Measurements from ENCODE around the gene TSSC4. TPM values are rescaled to one million over a fixed set of nuclear protein-coding genes. Genes with fewer than 3 reads are reported as not detected.

TSSC4 gene
- total RNA-seq, 6 experiments from 2014 or later, result 17.6 to 27.0 (median 19.5) TPM

DNA sequence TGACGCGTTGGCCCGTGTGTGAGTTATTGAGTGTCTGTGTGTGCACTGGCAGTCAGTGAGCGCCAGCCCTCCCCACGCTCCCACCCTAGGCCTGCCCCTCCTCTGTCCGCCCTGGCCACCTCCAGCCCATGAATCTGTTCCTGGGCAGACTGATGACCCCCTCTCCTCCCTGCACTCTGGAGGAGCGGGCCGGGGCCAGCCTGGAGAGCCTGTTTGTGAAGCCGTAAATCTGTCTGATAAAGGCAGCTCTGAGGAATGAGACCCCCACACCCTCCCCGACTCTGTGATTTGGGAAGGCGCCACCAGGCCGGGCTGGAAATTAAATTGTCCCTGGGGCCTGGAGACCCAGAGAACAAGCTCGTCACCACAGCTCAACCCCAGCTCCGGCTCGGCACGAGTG, 8.6 kb downstream of the TSSC4 start:
- H3K9me3 ChIP-seq, result no peaks in the 10 kb centered on the region
- no peaks in the 10 kb centered on the region for H3K4me1 ChIP-seq
- no peak for DNase-seq
- intact Hi-C loops (cut with DNase I), result loop anchor here in 1 of 2 donors (5.0 kb wide), 1 partner anchor 102 kb away; no protein-coding TSS in a partner anchor
- TF ChIP-seq POLR2A (IDR thresholded peaks at IDR 0.05), result no peak
- no peak for ATAC-seq
- H3K27ac ChIP-seq, result no peak overlapping the region
- H3K36me3 ChIP-seq, result no peaks in the 10 kb centered on the region
- no peak overlapping the region for H3K4me3 ChIP-seq
- WGBS (ENCODE audit: insufficient coverage, low coverage, low lambda C conversion rate, missing lambda C conversion rate), result 60% methylated on average over 10 of the region's 16 CpGs
- H3K27me3 ChIP-seq, result no peaks in the 10 kb centered on the region

DNA sequence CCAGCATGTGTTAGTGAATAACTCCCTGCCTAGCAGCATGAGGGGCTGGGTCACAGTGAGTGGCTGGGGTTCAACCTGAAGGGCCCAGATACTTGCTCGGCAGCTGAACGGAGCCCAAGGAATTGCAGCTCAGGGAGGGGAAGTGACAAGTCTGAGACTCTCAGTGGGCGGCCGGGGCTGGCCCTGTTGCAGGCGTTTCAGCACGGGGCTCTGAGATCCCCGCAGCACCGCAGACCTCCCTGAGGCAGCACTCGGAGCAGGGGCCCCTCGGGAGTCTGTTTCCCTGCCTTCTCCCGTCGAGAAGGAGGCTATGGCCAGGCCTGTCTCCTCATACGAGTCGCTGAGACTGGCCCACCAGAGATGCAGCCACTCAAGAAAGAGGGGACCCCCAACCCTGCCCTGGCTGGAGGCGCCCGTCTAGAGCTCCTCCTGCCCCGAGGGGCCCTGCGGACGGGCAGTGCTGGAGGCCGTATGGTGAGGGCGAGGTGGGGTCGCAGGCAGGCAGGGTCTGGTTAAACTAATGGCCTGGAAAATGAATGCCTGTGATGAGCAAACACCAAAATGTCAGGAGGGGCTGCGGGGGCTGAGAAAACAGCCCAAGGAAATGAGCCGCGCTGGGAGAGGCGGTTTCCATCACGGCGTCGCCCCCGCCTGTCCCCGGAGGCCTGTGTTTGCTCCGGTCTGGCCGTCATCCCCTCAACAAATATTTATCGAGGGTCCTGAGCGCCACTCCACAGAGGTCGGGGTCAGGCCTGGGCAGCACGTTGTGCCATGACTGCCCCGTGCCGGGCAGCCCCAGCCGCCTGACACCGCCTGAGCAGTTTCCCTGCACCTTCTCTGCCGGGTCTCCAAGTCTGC, 9.3 kb downstream of the TSSC4 start:
- H3K27me3 ChIP-seq, result no peaks in the 10 kb centered on the region
- no peak for ATAC-seq
- no peaks in the 10 kb centered on the region for H3K36me3 ChIP-seq
- H3K4me3 ChIP-seq, result no peak overlapping the region
- 39% methylated on average over 9 of the region's 42 CpGs for WGBS (ENCODE audit: insufficient coverage, low coverage, low lambda C conversion rate, missing lambda C conversion rate)
- H3K4me1 ChIP-seq, result no peaks in the 10 kb centered on the region
- H3K27ac ChIP-seq, result no peak overlapping the region
- intact Hi-C loops (cut with DNase I), result loop anchor here in 1 of 2 donors (5.0 kb wide), 1 partner anchor 103 kb away; no protein-coding TSS in a partner anchor
- no peaks in the 10 kb centered on the region for H3K9me3 ChIP-seq
- DNase-seq, result no peak
- TF ChIP-seq, protein P1, sequence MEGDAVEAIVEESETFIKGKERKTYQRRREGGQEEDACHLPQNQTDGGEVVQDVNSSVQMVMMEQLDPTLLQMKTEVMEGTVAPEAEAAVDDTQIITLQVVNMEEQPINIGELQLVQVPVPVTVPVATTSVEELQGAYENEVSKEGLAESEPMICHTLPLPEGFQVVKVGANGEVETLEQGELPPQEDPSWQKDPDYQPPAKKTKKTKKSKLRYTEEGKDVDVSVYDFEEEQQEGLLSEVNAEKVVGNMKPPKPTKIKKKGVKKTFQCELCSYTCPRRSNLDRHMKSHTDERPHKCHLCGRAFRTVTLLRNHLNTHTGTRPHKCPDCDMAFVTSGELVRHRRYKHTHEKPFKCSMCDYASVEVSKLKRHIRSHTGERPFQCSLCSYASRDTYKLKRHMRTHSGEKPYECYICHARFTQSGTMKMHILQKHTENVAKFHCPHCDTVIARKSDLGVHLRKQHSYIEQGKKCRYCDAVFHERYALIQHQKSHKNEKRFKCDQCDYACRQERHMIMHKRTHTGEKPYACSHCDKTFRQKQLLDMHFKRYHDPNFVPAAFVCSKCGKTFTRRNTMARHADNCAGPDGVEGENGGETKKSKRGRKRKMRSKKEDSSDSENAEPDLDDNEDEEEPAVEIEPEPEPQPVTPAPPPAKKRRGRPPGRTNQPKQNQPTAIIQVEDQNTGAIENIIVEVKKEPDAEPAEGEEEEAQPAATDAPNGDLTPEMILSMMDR (IDR thresholded peaks at IDR 0.05), result no peak

DNA sequence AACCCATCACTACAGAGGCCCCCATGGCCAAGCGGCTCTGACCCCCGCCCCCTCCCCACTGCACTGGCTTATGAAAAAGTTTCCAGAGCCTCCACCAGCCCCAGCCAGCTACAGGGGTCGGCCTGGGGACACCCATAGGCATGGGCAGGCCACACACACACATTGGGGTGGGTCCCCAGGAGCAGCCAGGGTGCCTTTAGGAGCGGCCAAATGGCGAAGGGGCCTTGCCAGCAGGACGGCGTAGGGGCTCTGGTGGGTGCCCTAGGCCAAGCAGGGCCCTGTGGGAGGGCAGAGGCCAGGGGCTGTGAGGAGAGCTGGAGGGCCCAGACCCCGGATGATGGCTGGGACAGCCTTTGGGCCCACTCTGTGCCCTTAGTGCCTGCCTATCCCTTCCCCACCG, 10.1 kb downstream of the TSSC4 start:
- Histone ChIP-seq H3K27me3 (no peaks in the 10 kb centered on the region), H3K36me3 (no peaks in the 10 kb centered on the region), H3K9me3 (no peaks in the 10 kb centered on the region), H3K27ac (no peak overlapping the region), H3K4me3 (no peak overlapping the region), H3K4me1 (no peaks in the 10 kb centered on the region)
- no peak for TF ChIP-seq POLR2A (IDR thresholded peaks at IDR 0.05)
- TF ChIP-seq, protein P1 (IDR thresholded peaks at IDR 0.05), result no peak
- WGBS (ENCODE audit: insufficient coverage, low coverage, low lambda C conversion rate, missing lambda C conversion rate), result 60% methylated on average over 2 of the region's 9 CpGs
- no peak for ATAC-seq
- intact Hi-C loops (cut with DNase I), result no loop called here
- no peak for DNase-seq

DNA sequence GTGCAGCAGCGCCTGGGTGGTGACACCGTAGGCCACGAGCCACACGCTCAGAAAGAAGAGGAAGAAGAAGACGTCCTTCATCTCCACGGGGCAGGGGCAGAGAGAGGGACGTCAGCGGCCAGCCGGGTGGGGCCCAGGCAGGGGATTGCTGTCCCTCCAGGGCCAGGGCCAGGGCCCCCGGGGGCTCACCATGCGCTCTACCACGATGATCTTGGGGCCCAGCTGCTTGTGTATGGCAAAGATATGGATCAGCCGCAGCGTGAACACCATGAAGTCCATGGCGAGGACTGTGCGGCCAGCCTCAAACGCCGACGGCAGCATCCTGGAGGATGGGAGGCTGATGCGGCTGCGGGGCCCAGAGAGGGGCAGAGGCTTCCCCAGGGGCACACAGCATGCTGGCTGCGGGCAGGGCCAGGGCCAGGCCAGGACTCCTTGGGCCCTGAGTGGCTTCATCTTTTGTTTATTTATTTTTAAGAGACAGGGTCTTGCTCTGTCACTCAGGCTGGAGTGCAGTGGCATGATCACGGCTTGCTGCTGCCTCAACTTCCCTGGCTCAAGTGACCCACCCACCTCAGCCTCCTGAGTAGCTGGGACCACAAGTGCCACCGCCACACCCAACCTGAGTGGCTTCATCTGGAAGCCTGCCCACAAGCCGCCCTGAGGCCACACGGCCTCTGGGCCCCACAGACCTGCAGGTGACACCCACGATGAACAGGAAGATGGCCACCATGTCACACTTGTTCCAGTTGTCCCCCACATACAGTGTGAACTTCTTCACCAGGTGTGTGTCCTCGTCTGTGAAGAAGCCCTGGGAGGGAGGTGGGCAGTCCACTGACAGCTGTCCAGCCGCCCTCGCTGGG, 11.1 kb downstream of the TSSC4 start:
- Histone ChIP-seq H3K27ac (no peak overlapping the region), H3K4me1 (no peaks in the 10 kb centered on the region), H3K9me3 (no peaks in the 10 kb centered on the region), H3K27me3 (no peaks in the 10 kb centered on the region), H3K4me3 (no peak overlapping the region), H3K36me3 (no peaks in the 10 kb centered on the region)
- no peak for TF ChIP-seq POLR2A (IDR thresholded peaks at IDR 0.05)
- TF ChIP-seq, protein P1 (IDR thresholded peaks at IDR 0.05), result no peak
- ATAC-seq (no peak), DNase-seq (no peak)
- WGBS (ENCODE audit: insufficient coverage, low coverage, low lambda C conversion rate, missing lambda C conversion rate), result 67% methylated on average over 1 of the region's 30 CpGs
- intact Hi-C loops (cut with DNase I), result no loop called here

DNA sequence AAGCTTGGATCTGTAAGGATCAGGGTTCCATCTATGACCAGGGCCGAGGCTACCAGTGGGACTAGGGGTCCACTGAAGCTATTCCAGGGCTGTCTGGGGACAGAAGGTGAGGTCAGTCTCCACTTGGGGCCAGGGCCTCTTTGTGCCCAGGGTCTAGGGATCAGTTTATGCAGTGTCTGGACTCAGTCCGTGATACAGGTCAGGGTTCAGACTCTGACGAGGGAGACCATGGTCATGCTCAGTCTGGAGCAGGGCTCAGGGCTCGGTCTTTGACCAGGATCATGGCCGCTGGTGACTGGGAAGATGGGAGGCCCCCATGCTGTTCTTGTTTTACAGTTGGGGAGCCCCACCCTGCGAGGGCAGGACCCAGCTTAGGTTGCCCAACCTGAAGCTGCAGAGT, 11.8 kb downstream of the TSSC4 start:
- no peaks in the 10 kb centered on the region for H3K4me1 ChIP-seq
- DNase-seq (no peak), ATAC-seq (no peak)
- TF ChIP-seq POLR2A (IDR thresholded peaks at IDR 0.05), result no peak
- TF ChIP-seq, protein P1 (IDR thresholded peaks at IDR 0.05), result no peak
- no peak overlapping the region for H3K4me3 ChIP-seq
- WGBS (ENCODE audit: insufficient coverage, low coverage, low lambda C conversion rate, missing lambda C conversion rate), result 82% methylated on average over 3 of the region's 6 CpGs
- H3K9me3 ChIP-seq, result no peaks in the 10 kb centered on the region
- H3K27ac ChIP-seq, result no peak overlapping the region
- H3K36me3 ChIP-seq, result no peaks in the 10 kb centered on the region
- intact Hi-C loops (cut with DNase I), result no loop called here
- H3K27me3 ChIP-seq, result no peaks in the 10 kb centered on the region

All from right lobe of liver (tissue), 6 donors.